SK-N-SH (cell line): Measurements from ENCODE around the gene PGF. TPM values are rescaled to one million over a fixed set of nuclear protein-coding genes. Genes with fewer than 3 reads are reported as not detected.

Source experiments
- CTCF ChIA-PET: fragments of 300-600, 350-600 bp; formaldehyde crosslinking; extraction: SDS; loops from one replicate; lab custom pipeline; 2021; lab: Yijun Ruan, JAX
- POLR2A ChIA-PET: fragments of 350-600 bp; sonication (Branson Sonifier 250); formaldehyde crosslinking; extraction: SDS; loops from one replicate; lab custom pipeline; 2020; ENCODE audit warnings: antibody characterized with exemption, inconsistent platforms; lab: Yijun Ruan, JAX
- DNase-seq: peaks from one replicate; pipeline ENCODE4 v3.0.0; 2012
- H2AFZ ChIP-seq: fragments of 200-600 bp; sonication (generic); 2 replicates; pipeline ENCODE4 v1.8.1; 2016; ENCODE audit warnings: antibody characterized with exemption, mild to moderate bottlenecking, low read depth
- H3F3A ChIP-seq: fragments of 200-600 bp; sonication (generic); replicated peaks from 2 replicates; pipeline ENCODE3; 2016; ENCODE audit warnings: antibody characterized with exemption, mild to moderate bottlenecking; ENCODE audit not compliant: insufficient read depth
- H3K27ac ChIP-seq, 2 experiments: fragments of 200-500 bp in 1 of 2; fragments of 200-600 bp in 1 of 2; sonication (Bioruptor generic) in 1 of 2; sonication (generic), shearing (Covaris generic) in 1 of 2; 2 replicates each; pipeline versions ENCODE4 v1.5.1 to v1.6.1; 2014 to 2016; ENCODE audit warnings: low read depth in 2 of 2, inconsistent platforms in 1 of 2, low read length in 1 of 2, mild to moderate bottlenecking in 1 of 2, mixed read lengths in 1 of 2
- H3K27me3 ChIP-seq: fragments of 200-600 bp; sonication (generic), shearing (Covaris generic); 2 replicates; pipeline ENCODE4 v1.6.1; 2016; ENCODE audit warnings: mixed run types; ENCODE audit not compliant: insufficient read depth
- H3K36me3 ChIP-seq, 2 experiments: fragments of 200-500 bp in 1 of 2; fragments of 200-600 bp in 1 of 2; sonication (Bioruptor generic) in 1 of 2; sonication (generic) in 1 of 2; replicated peaks in 1 of 2; 2 replicates each; pipeline versions ENCODE3 to v1.5.1; 2014 to 2016; ENCODE audit warnings: low read length in 1 of 2, mild to moderate bottlenecking in 1 of 2; ENCODE audit not compliant: insufficient read depth in 2 of 2, control insufficient read depth in 1 of 2
- H3K4me1 ChIP-seq, 2 experiments: fragments of 200-500 bp in 1 of 2; fragments of 200-600 bp in 1 of 2; sonication (Bioruptor generic) in 1 of 2; sonication (generic), shearing (Covaris generic) in 1 of 2; 2 replicates each; pipeline versions ENCODE4 v1.5.1 to v1.6.1; 2014 to 2016; ENCODE audit warnings: low read depth in 1 of 2, low read length in 1 of 2, mixed run types in 1 of 2; ENCODE audit not compliant: insufficient read depth in 2 of 2, control insufficient read depth in 1 of 2
- H3K4me2 ChIP-seq: fragments of 200-600 bp; sonication (generic), shearing (Covaris generic); 2 replicates; pipeline ENCODE4 v1.6.1; 2017; ENCODE audit warnings: mixed run types
- H3K4me3 ChIP-seq, 2 experiments: fragments of 200-500 bp in 1 of 2; fragments of 200-600 bp in 1 of 2; sonication (Bioruptor generic) in 1 of 2; sonication (generic), shearing (Covaris generic) in 1 of 2; 2 replicates each; pipeline versions ENCODE4 v1.5.1 to v1.8.1; 2014 to 2016; ENCODE audit warnings: low read depth in 2 of 2, inconsistent platforms in 1 of 2, low read length in 1 of 2, mild to moderate bottlenecking in 1 of 2, mixed read lengths in 1 of 2, moderate library complexity in 1 of 2
- H3K79me2 ChIP-seq: fragments of 200-600 bp; sonication (generic); 2 replicates; pipeline ENCODE4 v1.8.1; 2017; ENCODE audit warnings: mild to moderate bottlenecking; ENCODE audit not compliant: insufficient read depth
- H3K9ac ChIP-seq: fragments of 200-600 bp; sonication (generic); 2 replicates; pipeline ENCODE4 v1.6.1; 2017; ENCODE audit warnings: mixed run types
- H3K9me2 ChIP-seq: fragments of 200-600 bp; sonication (generic); 2 replicates; pipeline ENCODE4 v1.6.1; 2017; ENCODE audit warnings: mixed run types
- H3K9me3 ChIP-seq: fragments of 200-600 bp; sonication (generic); 2 replicates; pipeline ENCODE4 v1.6.1; 2017; ENCODE audit warnings: mixed run types, mild to moderate bottlenecking, moderate library complexity
- H4K20me1 ChIP-seq: fragments of 200-600 bp; sonication (generic); 2 replicates; pipeline ENCODE4 v1.6.1; 2017; ENCODE audit warnings: mild to moderate bottlenecking, mixed run types; ENCODE audit not compliant: insufficient read depth
- CTCF ChIP-seq: fragments of 200-600 bp; sonication (generic); IDR thresholded peaks from 2 replicates; pipeline ENCODE4 v1.6.1; 2017; ENCODE audit warnings: antibody characterized with exemption, mild to moderate bottlenecking, moderate library complexity
- EZH2phosphoT487 ChIP-seq: fragments of 200-600 bp; sonication (generic); IDR thresholded peaks from 2 replicates; pipeline ENCODE4 v1.6.1; 2017; ENCODE audit warnings: low read depth, mixed run types, mild to moderate bottlenecking, antibody characterized with exemption, moderate library complexity, borderline replicate concordance
- GABPA ChIP-seq: IDR thresholded peaks from 2 replicates; pipeline ENCODE4 v1.4.0; 2012; ENCODE audit warnings: low read depth, mild to moderate bottlenecking
- GATA2 ChIP-seq: sonication (generic); formaldehyde crosslinking; IDR thresholded peaks from 2 replicates; pipeline ENCODE4 v1.5.0; 2020; ENCODE audit warnings: mild to moderate bottlenecking, missing genetic modification reagents
- IRF3 ChIP-seq: fragments of 150-350 bp; IDR thresholded peaks from 2 replicates; pipeline ENCODE4 v1.6.1; 2016; ENCODE audit warnings: mild to moderate bottlenecking, low read depth, low read length
- JUND ChIP-seq: IDR thresholded peaks from 2 replicates; pipeline ENCODE4 v1.4.0; 2012
- MEF2A ChIP-seq: IDR thresholded peaks from 2 replicates; pipeline ENCODE4 v1.4.0; 2012; ENCODE audit warnings: low read depth, borderline replicate concordance
- NRF1 ChIP-seq: IDR thresholded peaks from 2 replicates; pipeline ENCODE4 v1.6.1; 2012; ENCODE audit warnings: low read depth, mild to moderate bottlenecking, low read length
- RFX5 ChIP-seq: IDR thresholded peaks from 2 replicates; pipeline ENCODE4 v1.6.1; 2012; ENCODE audit warnings: mild to moderate bottlenecking, improper control_type of control experiment, low read length
- RXRA ChIP-seq: IDR thresholded peaks from 2 replicates; pipeline ENCODE4 v1.4.0; 2012; ENCODE audit warnings: low read depth, mild to moderate bottlenecking, borderline replicate concordance
- TEAD4 ChIP-seq: IDR thresholded peaks from 2 replicates; pipeline ENCODE4 v1.4.0; 2012; ENCODE audit warnings: mild to moderate bottlenecking, borderline replicate concordance; ENCODE audit not compliant: insufficient read depth
- YY1 ChIP-seq: IDR thresholded peaks from 2 replicates; pipeline ENCODE4 v1.4.0; 2012; ENCODE audit warnings: low read depth, mild to moderate bottlenecking
- ZBTB33 ChIP-seq: IDR thresholded peaks from 2 replicates; pipeline ENCODE4 v1.4.0; 2012; ENCODE audit warnings: low read depth, borderline replicate concordance
- WGBS: methylation state at CpG from one replicate; pipeline ENCODE4 v1.1.6; 2017; ENCODE audit warnings: low lambda C conversion rate; 5-methylcytosine and 5-hydroxymethylcytosine counted together
- polyA plus RNA-seq, 3 experiments: library from polyadenylated mRNA; depleted of rRNA; stranded (reverse); fragments of >200 nt; gene quantifications; 2 replicates each; pipeline ENCODE4 v1.2.3, GENCODE V29; 2012
- TF ChIP-seq, protein P1 (sequence below): IDR thresholded peaks from 2 replicates; pipeline ENCODE4 v1.6.1; 2012; ENCODE audit warnings: mild to moderate bottlenecking, low read depth, low read length, moderate library complexity

Gene PGF
- polyA plus RNA-seq, 1 of the 3 experiments (the other 2 are of a cell fraction), result 4.4 TPM

DNA sequence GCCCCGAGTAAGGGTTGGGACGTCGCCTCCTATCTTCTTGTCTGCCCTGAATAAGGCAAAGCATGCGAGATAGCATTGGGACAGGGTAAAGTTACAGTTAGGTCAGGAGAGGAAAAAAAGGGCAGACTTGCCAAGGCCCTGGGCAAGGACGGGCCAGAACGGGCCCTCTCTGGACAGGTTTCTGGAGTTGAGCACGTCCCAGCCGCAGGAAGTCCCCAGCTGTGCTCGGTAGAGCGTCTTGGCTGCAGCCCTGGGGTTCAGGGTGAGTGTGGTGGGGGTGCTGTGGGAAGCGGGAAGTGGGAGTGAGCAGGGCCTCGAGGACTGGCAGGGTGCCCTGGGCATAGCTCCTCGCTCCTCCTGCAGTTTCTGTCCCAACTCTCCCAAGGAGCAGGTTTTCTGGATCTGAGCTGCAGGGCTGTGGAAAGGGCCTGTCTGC is 37.7 kb downstream of the PGF start:
- WGBS, result 89% methylated on average over 9 of the region's 13 CpGs
- Histone ChIP-seq H4K20me1 (no peaks in the 10 kb centered on the region), H3F3A (no peaks in the 10 kb centered on the region), H3K27ac (no peak overlapping the region), H3K9me2 (no peaks in the 10 kb centered on the region), H3K4me1 (no peaks in the 10 kb centered on the region; a peak in 1 of 4 replicates), H3K9ac (no peak overlapping the region), H3K79me2 (no peaks in the 10 kb centered on the region), H3K36me3 (no peaks in the 10 kb centered on the region), H3K4me2 (no peak overlapping the region), H3K27me3 (no peaks in the 10 kb centered on the region), H2AFZ (no peak overlapping the region), H3K4me3 (no peak overlapping the region), H3K9me3 (no peaks in the 10 kb centered on the region)
- TF ChIP-seq ZBTB33 (no peak), CTCF (no peak), GATA2 (no peak)
- ChIA-PET POLR2A (no interaction called here), CTCF (interaction anchor here (0.7 to 2.7 kb wide), 9 partner anchors 8 to 173 kb away, joined by 3 to 16 read pairs (median 4); no protein-coding TSS in a partner anchor)
- DNase-seq, result no peak

- CTCF ChIA-PET, result interaction anchor here (0.8 to 2.7 kb wide), 7 partner anchors 9 to 173 kb away, joined by 3 to 16 read pairs (median 5); no protein-coding TSS in a partner anchor
- Histone ChIP-seq H4K20me1 (no peaks in the 10 kb centered on the region), H3K27me3 (no peaks in the 10 kb centered on the region), H3K79me2 (no peaks in the 10 kb centered on the region), H3F3A (no peaks in the 10 kb centered on the region), H3K9me3 (no peaks in the 10 kb centered on the region), H3K27ac (no peak overlapping the region), H3K4me2 (no peak overlapping the region), H3K4me3 (no peak overlapping the region), H3K9ac (no peak overlapping the region)
- POLR2A ChIA-PET, result interaction anchor here (0.6 kb wide), 1 partner anchor 61 kb away, joined by 4 read pairs; no protein-coding TSS in a partner anchor
- DNase-seq, result no peak
- TF ChIP-seq, protein P1, sequence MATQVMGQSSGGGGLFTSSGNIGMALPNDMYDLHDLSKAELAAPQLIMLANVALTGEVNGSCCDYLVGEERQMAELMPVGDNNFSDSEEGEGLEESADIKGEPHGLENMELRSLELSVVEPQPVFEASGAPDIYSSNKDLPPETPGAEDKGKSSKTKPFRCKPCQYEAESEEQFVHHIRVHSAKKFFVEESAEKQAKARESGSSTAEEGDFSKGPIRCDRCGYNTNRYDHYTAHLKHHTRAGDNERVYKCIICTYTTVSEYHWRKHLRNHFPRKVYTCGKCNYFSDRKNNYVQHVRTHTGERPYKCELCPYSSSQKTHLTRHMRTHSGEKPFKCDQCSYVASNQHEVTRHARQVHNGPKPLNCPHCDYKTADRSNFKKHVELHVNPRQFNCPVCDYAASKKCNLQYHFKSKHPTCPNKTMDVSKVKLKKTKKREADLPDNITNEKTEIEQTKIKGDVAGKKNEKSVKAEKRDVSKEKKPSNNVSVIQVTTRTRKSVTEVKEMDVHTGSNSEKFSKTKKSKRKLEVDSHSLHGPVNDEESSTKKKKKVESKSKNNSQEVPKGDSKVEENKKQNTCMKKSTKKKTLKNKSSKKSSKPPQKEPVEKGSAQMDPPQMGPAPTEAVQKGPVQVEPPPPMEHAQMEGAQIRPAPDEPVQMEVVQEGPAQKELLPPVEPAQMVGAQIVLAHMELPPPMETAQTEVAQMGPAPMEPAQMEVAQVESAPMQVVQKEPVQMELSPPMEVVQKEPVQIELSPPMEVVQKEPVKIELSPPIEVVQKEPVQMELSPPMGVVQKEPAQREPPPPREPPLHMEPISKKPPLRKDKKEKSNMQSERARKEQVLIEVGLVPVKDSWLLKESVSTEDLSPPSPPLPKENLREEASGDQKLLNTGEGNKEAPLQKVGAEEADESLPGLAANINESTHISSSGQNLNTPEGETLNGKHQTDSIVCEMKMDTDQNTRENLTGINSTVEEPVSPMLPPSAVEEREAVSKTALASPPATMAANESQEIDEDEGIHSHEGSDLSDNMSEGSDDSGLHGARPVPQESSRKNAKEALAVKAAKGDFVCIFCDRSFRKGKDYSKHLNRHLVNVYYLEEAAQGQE, result no peak
- TF ChIP-seq MEF2A, result no peak
- no peak for TF ChIP-seq JUND
- TF ChIP-seq EZH2phosphoT487, result no peak
- TF ChIP-seq NRF1, result no peak
- no peak for TF ChIP-seq GATA2
- TF ChIP-seq IRF3, result no peak
- no peak for TF ChIP-seq RFX5
- no peak for TF ChIP-seq GABPA
- TF ChIP-seq RXRA, result no peak
- TF ChIP-seq TEAD4, result no peak
- no peak for TF ChIP-seq YY1
- TF ChIP-seq, all 33 proteins: peak for 0
- no peaks in the 10 kb centered on the region for H3K36me3 ChIP-seq
- no peaks in the 10 kb centered on the region; a peak in 1 of 4 replicates for H3K4me1 ChIP-seq
- no peak overlapping the region for H2AFZ ChIP-seq
- WGBS, result 100% methylated on average over 2 of the region's 5 CpGs
- H3K9me2 ChIP-seq, result no peaks in the 10 kb centered on the region
Observed at GRCh38 chr14:74917178-74917543, 38.2 kb downstream of the PGF start.
